ENCODE measurements around the gene NADK2.

NADK2 gene

GRCh38 chr5:36250427-36250826, 8.7 kb upstream of the NADK2 start:
- no peak for DNase-seq (ENCODE audit: extremely low read depth in 1 of 2, low read depth in 1 of 2)

GRCh38 chr5:36246036-36246800, 4.5 kb upstream of the NADK2 start:
- no peak for DNase-seq (ENCODE audit: extremely low read depth in 1 of 2, low read depth in 1 of 2)

DNA sequence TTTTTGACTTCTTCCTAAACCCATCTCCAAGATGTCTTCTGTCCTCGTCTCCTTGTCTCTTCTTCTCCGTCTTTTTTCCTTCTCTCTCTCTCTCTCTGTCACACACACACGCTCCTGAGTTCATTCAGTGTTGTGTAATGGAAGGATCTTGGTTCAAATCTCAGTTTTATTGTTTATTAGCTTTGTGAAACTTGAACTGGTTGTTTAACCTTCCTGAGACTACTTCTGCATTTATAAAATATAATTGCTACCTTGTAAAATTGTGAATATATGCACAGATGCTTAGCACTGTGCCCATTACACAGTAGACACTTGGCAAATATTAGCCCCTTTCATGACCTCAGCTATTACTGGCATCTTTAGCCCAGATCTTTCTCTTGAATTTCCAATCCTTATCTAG, 2.4 kb upstream of the NADK2 start:
- no peak for DNase-seq (ENCODE audit: extremely low read depth in 1 of 2, low read depth in 1 of 2)

GRCh38 chr5:36243653-36244052, 1.9 kb upstream of the NADK2 start:
- DNase-seq (ENCODE audit: extremely low read depth in 1 of 2, low read depth in 1 of 2), result no peak

GRCh38 chr5:36242534-36243485, 1.1 kb upstream of the NADK2 start:
- DNase-seq (ENCODE audit: extremely low read depth in 1 of 2, low read depth in 1 of 2), result no peak

GRCh38 chr5:36240779-36241630, 720 bp downstream of the NADK2 start:
- DNase-seq (ENCODE audit: extremely low read depth in 1 of 2, low read depth in 1 of 2), result no peak

GRCh38 chr5:36239370-36240293, 2.1 kb downstream of the NADK2 start:
- DNase-seq (ENCODE audit: extremely low read depth in 1 of 2, low read depth in 1 of 2), result no peak

DNA sequence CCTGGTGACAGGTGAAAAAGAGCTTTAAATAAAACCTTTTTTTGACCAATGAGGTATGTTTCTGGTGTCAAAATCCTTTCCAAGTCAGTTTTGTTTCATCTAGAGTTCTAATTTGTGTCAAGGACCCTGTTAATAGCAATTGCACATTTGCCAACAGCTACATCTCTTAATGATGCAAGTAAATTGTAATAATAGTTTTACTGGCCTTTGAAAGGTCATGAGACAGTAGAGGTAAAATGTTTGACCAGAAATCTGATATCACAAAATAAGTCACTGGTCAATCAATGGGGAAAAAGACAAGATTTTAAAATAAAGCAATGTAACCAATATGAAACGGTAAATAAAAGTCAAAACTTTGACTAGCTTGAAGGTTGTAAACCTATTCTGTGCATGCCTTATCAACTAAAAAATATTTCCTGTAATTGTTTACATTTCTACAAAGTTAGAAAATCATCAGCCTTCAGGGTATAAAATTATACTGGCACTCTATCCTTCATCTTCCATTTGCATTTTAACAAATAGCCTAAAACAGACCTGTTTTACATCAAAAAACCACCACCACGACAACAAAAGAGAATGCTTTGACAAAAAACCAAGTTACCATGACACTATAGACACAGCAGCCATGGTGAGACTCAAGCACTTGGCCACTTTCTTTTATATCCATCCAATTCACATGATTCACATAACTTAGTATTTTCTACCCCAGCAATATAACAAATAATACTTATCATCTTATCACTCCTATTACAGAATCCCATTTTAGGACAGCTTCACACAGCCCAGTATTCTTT, 3.0 kb downstream of the NADK2 start:
- DNase-seq (ENCODE audit: extremely low read depth in 1 of 2, low read depth in 1 of 2), result no peak

DNA sequence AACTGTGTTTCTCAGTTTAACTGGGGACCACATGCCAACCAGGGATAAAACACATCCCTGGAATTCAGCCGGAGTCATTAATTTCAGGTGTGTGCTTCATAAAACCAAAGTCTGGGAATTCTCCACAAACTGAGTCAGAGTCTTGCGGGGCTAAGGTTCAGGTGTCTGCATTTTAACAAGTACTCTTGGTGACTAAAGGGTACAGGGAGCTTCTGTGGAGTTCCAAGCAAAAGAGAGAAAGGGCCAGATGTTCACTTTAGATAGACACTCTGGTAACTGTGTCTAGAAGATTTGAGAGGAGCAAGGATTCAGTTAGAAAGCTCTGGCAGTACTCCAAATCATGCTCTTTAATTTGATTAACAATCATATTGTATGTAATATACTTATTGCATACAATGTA, 4.0 kb downstream of the NADK2 start:
- DNase-seq (ENCODE audit: extremely low read depth in 1 of 2, low read depth in 1 of 2), result no peak

DNA sequence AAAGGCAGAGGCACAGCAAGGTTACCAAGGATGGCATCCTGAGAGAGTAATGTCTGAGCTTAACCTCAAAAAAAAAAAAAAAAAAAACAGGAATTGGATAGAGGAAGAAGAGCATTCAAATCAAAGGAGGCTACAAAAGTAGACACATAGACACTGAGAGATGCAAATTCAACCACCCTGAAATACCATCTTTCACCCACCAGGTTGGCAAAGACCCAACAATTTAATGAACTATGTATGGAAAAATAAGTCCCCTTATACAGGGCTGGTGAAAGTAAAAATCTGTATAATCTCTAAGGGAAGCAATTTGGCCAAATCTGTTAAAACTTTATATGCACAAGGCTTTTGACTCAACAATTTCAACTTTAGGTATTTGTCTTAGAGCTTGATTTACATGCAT, 4.9 kb downstream of the NADK2 start:
- no peak for DNase-seq (ENCODE audit: extremely low read depth in 1 of 2, low read depth in 1 of 2)

GRCh38 chr5:36232533-36232932, 9.2 kb downstream of the NADK2 start:
- DNase-seq (ENCODE audit: extremely low read depth in 1 of 2, low read depth in 1 of 2), result no peak

DNA sequence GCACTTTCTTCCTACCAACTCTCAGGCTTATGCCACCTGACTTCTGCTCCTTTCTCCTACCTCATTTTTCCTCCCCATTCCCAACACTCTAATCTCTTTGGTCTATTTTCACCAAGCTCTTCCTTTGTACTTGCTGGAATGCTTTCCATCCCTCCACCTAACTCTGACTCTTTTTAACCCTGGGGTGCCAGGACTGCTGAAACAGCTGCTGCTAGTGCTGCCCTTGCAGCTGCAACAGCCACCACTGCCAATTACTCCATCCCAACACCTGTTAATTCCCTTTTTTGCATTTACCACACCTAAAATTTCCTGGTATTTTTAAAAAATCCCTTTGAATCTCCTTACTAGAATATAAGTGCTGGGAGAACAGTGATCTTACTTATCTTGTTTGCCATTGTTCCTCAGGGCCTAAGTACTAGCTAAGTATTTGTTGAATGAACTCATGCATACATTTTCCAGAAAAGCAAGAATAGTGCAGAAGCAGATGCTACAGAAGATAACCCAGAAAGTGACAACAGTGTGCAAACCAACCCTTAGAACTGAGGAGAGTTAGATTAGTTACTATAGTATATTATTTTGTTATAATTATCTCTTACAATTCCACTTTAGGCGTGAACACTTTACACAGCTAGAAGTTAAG, 11.5 kb downstream of the NADK2 start:
- DNase-seq (ENCODE audit: extremely low read depth in 1 of 2, low read depth in 1 of 2), result no peak

GRCh38 chr5:36228505-36228904, 13.2 kb downstream of the NADK2 start:
- no peak for DNase-seq (ENCODE audit: extremely low read depth in 1 of 2, low read depth in 1 of 2)

DNA sequence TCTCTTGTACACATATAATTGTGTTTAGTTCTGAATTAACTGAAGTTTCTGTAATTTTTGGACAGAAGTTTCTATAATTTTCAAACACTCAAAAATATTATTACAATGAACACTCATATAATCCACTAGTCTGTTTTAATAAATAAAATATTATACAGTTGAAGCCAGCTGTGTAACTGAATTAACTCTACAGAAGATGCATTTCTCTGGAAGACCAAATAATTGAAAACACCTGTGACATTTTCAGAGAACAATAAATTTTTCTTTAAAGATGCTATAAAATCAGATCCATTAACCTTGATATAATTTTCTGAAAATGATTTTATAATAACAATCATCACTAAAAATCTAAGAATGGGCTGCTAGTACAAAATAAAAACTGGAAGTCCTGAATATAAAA, 14.7 kb downstream of the NADK2 start:
- no peak for DNase-seq (ENCODE audit: extremely low read depth in 1 of 2, low read depth in 1 of 2)

DNA sequence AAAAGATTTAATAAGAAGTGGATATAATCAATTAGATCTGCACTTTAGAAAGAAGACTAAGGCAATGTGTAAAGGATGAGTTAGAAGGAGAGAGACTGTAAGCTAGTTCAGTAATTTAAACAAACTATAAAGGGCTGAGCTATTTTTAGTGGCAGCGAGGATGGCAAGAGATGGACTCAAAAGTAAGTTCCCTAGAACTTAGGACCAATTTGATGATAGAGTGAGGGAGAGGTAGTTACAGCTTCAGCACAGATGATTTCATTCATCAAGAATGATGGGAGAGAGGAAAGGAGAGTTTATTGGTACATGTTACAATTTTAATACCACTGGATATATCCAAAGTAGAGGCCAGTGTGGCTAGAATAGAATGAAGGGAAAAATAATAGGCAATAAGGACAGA, 19.1 kb downstream of the NADK2 start:
- no peak for DNase-seq (ENCODE audit: extremely low read depth in 1 of 2, low read depth in 1 of 2)

- DNase-seq (ENCODE audit: extremely low read depth in 1 of 2, low read depth in 1 of 2), result no peak
Observed at GRCh38 chr5:36217988-36218387, 23.7 kb downstream of the NADK2 start.

GRCh38 chr5:36217567-36217966, 24.2 kb downstream of the NADK2 start:
- DNase-seq (ENCODE audit: extremely low read depth in 1 of 2, low read depth in 1 of 2), result no peak

- DNase-seq (ENCODE audit: extremely low read depth in 1 of 2, low read depth in 1 of 2), result no peak
Observed at GRCh38 chr5:36215910-36216309, 25.8 kb downstream of the NADK2 start.

DNA sequence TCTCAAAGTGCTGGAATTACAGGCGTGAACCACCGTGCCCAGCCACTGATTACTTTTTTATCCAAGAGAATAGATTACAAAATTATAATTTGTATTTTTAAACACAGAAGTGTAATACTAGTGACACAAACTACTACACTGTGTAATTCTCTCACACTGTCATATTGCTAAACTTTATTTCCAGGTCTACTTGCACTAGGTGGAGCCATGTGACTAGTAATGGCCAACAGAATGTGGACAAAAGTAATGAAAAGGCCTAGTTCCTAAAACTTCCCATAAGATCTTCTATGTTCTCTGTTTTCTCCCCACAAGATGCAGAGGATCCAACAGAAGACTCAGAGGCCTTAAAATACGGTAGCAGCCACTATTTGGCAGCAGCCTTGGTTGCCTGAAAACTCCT, 27.3 kb downstream of the NADK2 start:
- DNase-seq (ENCODE audit: extremely low read depth in 1 of 2, low read depth in 1 of 2), result no peak
